ENCODE measurements around the gene SYT2.

SYT2 gene

GRCh38 chr1:202673531-202673930, 36.7 kb downstream of the SYT2 start:
- DNase-seq: no peak

GRCh38 chr1:202671399-202671798, 38.9 kb downstream of the SYT2 start:
- no peak for DNase-seq

- no peak for DNase-seq
Measured at GRCh38 chr1:202665417-202665816, 44.8 kb downstream of the SYT2 start.

GRCh38 chr1:202664083-202664482, 46.2 kb downstream of the SYT2 start:
- no peak for DNase-seq

- no peak for DNase-seq
Measured at GRCh38 chr1:202663131-202663530, 47.1 kb downstream of the SYT2 start.

- no peak for DNase-seq
Measured at GRCh38 chr1:202662081-202662480, 48.2 kb downstream of the SYT2 start.

- no peak for DNase-seq
Measured at GRCh38 chr1:202661136-202661845, 49.0 kb downstream of the SYT2 start.

GRCh38 chr1:202659974-202660373, 50.3 kb downstream of the SYT2 start:
- DNase-seq: no peak

GRCh38 chr1:202659541-202659940, 50.7 kb downstream of the SYT2 start:
- DNase-seq: no peak

GRCh38 chr1:202658769-202659168, 51.5 kb downstream of the SYT2 start:
- no peak for DNase-seq

- DNase-seq: no peak
Measured at GRCh38 chr1:202658251-202658759, 51.9 kb downstream of the SYT2 start.

GRCh38 chr1:202656951-202657646, 53.2 kb downstream of the SYT2 start:
- no peak for DNase-seq

GRCh38 chr1:202656057-202656456, 54.2 kb downstream of the SYT2 start:
- DNase-seq: no peak

- DNase-seq: no peak
Measured at GRCh38 chr1:202654079-202654478, 56.2 kb downstream of the SYT2 start.

GRCh38 chr1:202649553-202650392, 60.5 kb downstream of the SYT2 start:
- DNase-seq: no peak

GRCh38 chr1:202648605-202649226, 61.5 kb downstream of the SYT2 start:
- DNase-seq: no peak

GRCh38 chr1:202645097-202645476, 65.2 kb downstream of the SYT2 start:
- DNase-seq: no peak

- no peak for DNase-seq
Measured at GRCh38 chr1:202644219-202645096, 65.8 kb downstream of the SYT2 start.

- DNase-seq: no peak
Measured at GRCh38 chr1:202643397-202644218, 66.6 kb downstream of the SYT2 start.

- no peak for DNase-seq
Measured at GRCh38 chr1:202642619-202643291, 67.5 kb downstream of the SYT2 start.

Measured in T-helper 9 cell (primary cell).